H1 (cell line): ENCODE data around the gene CMC1.

Experiments
- EZH2 ChIP-seq: fragments of 200-600 bp; sonication (generic); IDR thresholded peaks from 2 replicates; pipeline ENCODE4 v1.7.1; 2012; ENCODE audit warnings: low read depth, mild to moderate bottlenecking, moderate library complexity, low read length, inconsistent platforms; ENCODE audit not compliant: severe bottlenecking
- RAD21 ChIP-seq, 2 experiments: IDR thresholded peaks in 1 of 2; conservative IDR thresholded peaks in 1 of 2; 2 replicates each; pipeline ENCODE4 v1.6.1; 2011; ENCODE audit warnings: low read depth in 2 of 2, low read length in 2 of 2, improper control_type of control experiment in 1 of 2, inconsistent platforms in 1 of 2, mild to moderate bottlenecking in 1 of 2, moderate library complexity in 1 of 2
- TF ChIP-seq, protein P1 (sequence below), 3 experiments: IDR thresholded peaks; 1 replicate in 2 of 3; 2 replicates in 1 of 3; pipeline versions ENCODE4 v1.5.1 to v1.6.1; 2011; ENCODE audit warnings: low read length in 3 of 3, mild to moderate bottlenecking in 3 of 3, inconsistent platforms in 2 of 3, low read depth in 1 of 3, moderate library complexity in 1 of 3; ENCODE audit not compliant: insufficient read depth in 1 of 3; ENCODE audit errors: control extremely low read depth in 1 of 3

DNA sequence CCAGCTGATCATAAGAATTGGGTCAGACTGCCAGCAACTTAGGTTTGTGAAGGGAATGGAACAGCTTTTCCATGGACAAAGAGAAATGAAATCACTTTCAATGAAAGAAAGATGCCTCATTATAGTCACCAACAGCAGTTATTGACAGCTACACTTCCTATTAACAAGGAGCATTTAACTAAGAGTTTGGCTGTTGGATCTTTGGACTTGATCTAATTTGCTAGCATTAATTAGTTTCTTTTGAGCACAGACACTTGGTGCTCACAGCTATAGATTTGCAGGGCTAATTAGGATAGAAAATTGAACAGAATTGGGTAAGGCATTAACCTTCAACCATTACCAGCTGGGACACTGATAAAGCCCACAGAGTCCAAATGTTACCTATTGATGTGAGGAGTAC lies 24.2 kb downstream of the CMC1 start:
- TF ChIP-seq, protein P1, sequence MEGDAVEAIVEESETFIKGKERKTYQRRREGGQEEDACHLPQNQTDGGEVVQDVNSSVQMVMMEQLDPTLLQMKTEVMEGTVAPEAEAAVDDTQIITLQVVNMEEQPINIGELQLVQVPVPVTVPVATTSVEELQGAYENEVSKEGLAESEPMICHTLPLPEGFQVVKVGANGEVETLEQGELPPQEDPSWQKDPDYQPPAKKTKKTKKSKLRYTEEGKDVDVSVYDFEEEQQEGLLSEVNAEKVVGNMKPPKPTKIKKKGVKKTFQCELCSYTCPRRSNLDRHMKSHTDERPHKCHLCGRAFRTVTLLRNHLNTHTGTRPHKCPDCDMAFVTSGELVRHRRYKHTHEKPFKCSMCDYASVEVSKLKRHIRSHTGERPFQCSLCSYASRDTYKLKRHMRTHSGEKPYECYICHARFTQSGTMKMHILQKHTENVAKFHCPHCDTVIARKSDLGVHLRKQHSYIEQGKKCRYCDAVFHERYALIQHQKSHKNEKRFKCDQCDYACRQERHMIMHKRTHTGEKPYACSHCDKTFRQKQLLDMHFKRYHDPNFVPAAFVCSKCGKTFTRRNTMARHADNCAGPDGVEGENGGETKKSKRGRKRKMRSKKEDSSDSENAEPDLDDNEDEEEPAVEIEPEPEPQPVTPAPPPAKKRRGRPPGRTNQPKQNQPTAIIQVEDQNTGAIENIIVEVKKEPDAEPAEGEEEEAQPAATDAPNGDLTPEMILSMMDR (IDR thresholded peaks at IDR 0.05; ENCODE audit: control extremely low read depth in 1 of 3, insufficient read depth in 1 of 3, low read depth in 1 of 3, low read length in 3 of 3) = no peak
- TF ChIP-seq EZH2 = no peak
- no peak for TF ChIP-seq RAD21 (IDR thresholded peaks at IDR 0.05 in 1 of 2, conservative IDR thresholded peaks at IDR 0.05 in 1 of 2; ENCODE audit: low read depth in 2 of 2, low read length in 2 of 2)
